Thyroid gland (tissue), 4 donors: ENCODE data around the gene AGGF1.
A peak's percentile ranks its signal among the peaks of the same experiment; 100 is the strongest.

Experiments
- CTCF ChIP-seq, 6 experiments: fragments of 200-600 bp in 3 of 6; fragments of 450-650 bp in 3 of 6; sonication (generic) in 3 of 6; IDR thresholded peaks; one replicate each; pipeline ENCODE4 v1.5.1; 2016 to 2019; ENCODE audit warnings: antibody characterized with exemption in 6 of 6, mild to moderate bottlenecking in 2 of 6, inconsistent platforms in 1 of 6, moderate library complexity in 1 of 6
- POLR2A ChIP-seq, 2 donors: fragments of 450-650 bp; IDR thresholded peaks; one replicate each; pipeline ENCODE4 v1.6.1; 2017; ENCODE audit warnings: antibody characterized with exemption in 2 of 2, mild to moderate bottlenecking in 2 of 2, moderate library complexity in 1 of 2

GRCh38 chr5:77030097-77031071, at the start of gene AGGF1:
- peak in 1 of 2 donors; percentile 80 for TF ChIP-seq POLR2A (IDR thresholded peaks at IDR 0.05)
- TF ChIP-seq CTCF (IDR thresholded peaks at IDR 0.05), result no peak
